PC-3 (cell line): Measurements from ENCODE around the gene TBC1D30. TPM values are rescaled to one million over a fixed set of nuclear protein-coding genes. Genes with fewer than 3 reads are reported as not detected.

Experiments used
- ATAC-seq: fragments of 200-7000 bp; cut with Tn5 transposase; 2 replicates; pipeline ENCODE4 v1.9.1; 2020; ENCODE audit warnings: mild to moderate bottlenecking, moderate library complexity
- BruUV-seq: library from RNA; stranded (reverse); fragments of 400-500 nt; replicated peaks from 2 replicates; lab custom pipeline; 2021; lab: Mats Ljungman, UMichigan
- CTCF ChIA-PET: fragments of 300-600 bp; sonication (Branson Sonifier 250); formaldehyde crosslinking; loops from one replicate; lab custom pipeline; 2022; ENCODE audit warnings: antibody characterized with exemption; lab: Charles Lee
- POLR2A ChIA-PET: fragments of 300-600 bp; sonication (Branson Sonifier 250); formaldehyde crosslinking; loops from one replicate; lab custom pipeline; 2022; ENCODE audit warnings: antibody characterized with exemption; ENCODE audit not compliant: unreplicated experiment; lab: Charles Lee
- DNase-seq: peaks from one replicate; pipeline ENCODE4 v3.0.0-alpha.2; 2015
- H2AFZ ChIP-seq: fragments of 300-600 bp; sonication (generic); 2 replicates; pipeline ENCODE4 v1.6.0; 2016; ENCODE audit warnings: antibody characterized with exemption, low read length
- H3F3A ChIP-seq: fragments of 300-600 bp; sonication (generic); one replicate; pipeline ENCODE4 v1.6.0; 2017; ENCODE audit warnings: antibody characterized with exemption, low read length, control low read depth, mild to moderate bottlenecking; ENCODE audit not compliant: unreplicated experiment
- H3K27ac ChIP-seq: fragments of 300-600 bp; sonication (generic); 2 replicates; pipeline ENCODE4 v1.5.1; 2016; ENCODE audit warnings: mild to moderate bottlenecking, low read length
- H3K27me3 ChIP-seq: fragments of 300-600 bp; sonication (generic); 2 replicates; pipeline ENCODE4 v1.6.1; 2016; ENCODE audit warnings: low read length, mixed read lengths
- H3K36me3 ChIP-seq: fragments of 300-600 bp; sonication (generic); 2 replicates; pipeline ENCODE4 v1.6.1; 2016; ENCODE audit warnings: low read depth, mixed run types, low read length, mixed read lengths
- H3K4me1 ChIP-seq: fragments of 300-600 bp; sonication (generic); 2 replicates; pipeline ENCODE4 v1.5.1; 2016; ENCODE audit warnings: low read length; ENCODE audit not compliant: insufficient read depth
- H3K4me2 ChIP-seq: fragments of 300-600 bp; sonication (generic); 2 replicates; pipeline ENCODE4 v1.6.0; 2016; ENCODE audit warnings: low read length
- H3K4me3 ChIP-seq: fragments of 300-600 bp; sonication (generic); 2 replicates; pipeline ENCODE4 v1.5.1; 2016; ENCODE audit warnings: mild to moderate bottlenecking, low read length, mixed read lengths
- H3K79me2 ChIP-seq: fragments of 300-600 bp; sonication (generic); 2 replicates; pipeline ENCODE4 v1.6.1; 2017; ENCODE audit warnings: low read length, mixed read lengths
- H3K9ac ChIP-seq: fragments of 300-600 bp; sonication (generic); 2 replicates; pipeline ENCODE4 v1.6.0; 2016; ENCODE audit warnings: mild to moderate bottlenecking, low read length
- H3K9me2 ChIP-seq: fragments of 300-600 bp; sonication (generic); replicated peaks from 2 replicates; pipeline ENCODE4 v1.6.1; 2016; ENCODE audit warnings: mixed run types, low read length, mixed read lengths
- H3K9me3 ChIP-seq: fragments of 300-600 bp; sonication (generic); 2 replicates; pipeline ENCODE4 v1.6.1; 2016; ENCODE audit warnings: low read length, mixed read lengths
- H4K20me1 ChIP-seq: fragments of 300-600 bp; sonication (generic); 2 replicates; pipeline ENCODE4 v1.6.1; 2016; ENCODE audit warnings: low read length, mixed read lengths
- CTCF ChIP-seq: fragments of 300-600 bp; sonication (generic); conservative IDR thresholded peaks from 2 replicates; pipeline ENCODE4 v1.5.1; 2017; ENCODE audit warnings: antibody characterized with exemption, low read depth, mild to moderate bottlenecking, low read length
- EZH2 ChIP-seq: fragments of 300-600 bp; sonication (generic); IDR thresholded peaks from one replicate; pipeline ENCODE4 v1.6.1; 2017; ENCODE audit warnings: antibody characterized with exemption, mild to moderate bottlenecking, low read length; ENCODE audit not compliant: unreplicated experiment
- EZH2phosphoT487 ChIP-seq: fragments of 300-600 bp; sonication (generic); IDR thresholded peaks from 2 replicates; pipeline ENCODE4 v1.6.1; 2018; ENCODE audit warnings: mild to moderate bottlenecking, antibody characterized with exemption, low read length, borderline replicate concordance
- intact Hi-C: fragments of 100-400 bp; cut with micrococcal nuclease; formaldehyde crosslinking; loops from 2 replicates; pipeline ENCODE4 v1.9.0; 2023
- total RNA-seq: library from RNA; depleted of rRNA; stranded (reverse); fragments of >200 nt; gene quantifications from 2 replicates; pipeline ENCODE4 v1.2.3, GENCODE V29; 2014

Gene TBC1D30
- total RNA-seq, 1 experiment from 2014 or later: 16.8 TPM

DNA sequence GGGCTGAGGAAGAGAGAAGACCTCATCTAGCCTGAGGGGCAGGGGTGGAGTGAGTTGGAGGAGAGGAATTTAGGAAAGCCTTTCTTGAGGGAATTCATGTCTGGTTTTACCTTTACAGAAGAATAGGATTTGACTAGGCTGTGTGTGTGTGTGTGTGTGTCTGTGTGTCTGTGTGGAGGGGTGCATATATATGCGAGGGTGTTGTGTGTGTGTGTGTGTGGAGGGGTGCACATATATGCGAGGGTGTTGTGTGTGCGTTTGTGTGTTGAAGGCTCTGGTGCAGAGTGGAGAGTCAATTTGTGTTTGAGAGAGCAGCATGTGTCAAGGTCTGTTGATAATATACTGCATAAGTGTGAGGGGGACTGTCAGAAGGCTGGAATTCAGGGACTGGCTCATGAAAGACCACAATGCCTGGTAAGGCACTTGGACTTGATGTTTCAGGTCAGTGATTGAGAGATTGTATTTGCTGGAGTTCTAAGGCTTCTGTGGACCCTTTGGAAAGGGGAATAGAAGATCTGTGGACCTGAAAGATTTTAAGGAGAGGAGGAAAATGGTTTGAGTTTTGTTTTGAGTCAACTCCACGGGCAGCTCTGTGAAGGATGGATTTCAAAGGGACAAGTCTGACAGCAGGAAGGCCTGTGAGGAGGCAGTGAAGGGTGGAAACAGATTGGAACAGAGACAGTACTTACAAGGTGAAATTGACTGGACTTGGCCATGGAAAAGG lies 34.6 kb downstream of the TBC1D30 start:
- H3K9ac ChIP-seq: no peak overlapping the region
- ATAC-seq (no peak), DNase-seq (no peak)
- no peak overlapping the region for H3K4me2 ChIP-seq
- no peaks in the 10 kb centered on the region for H3K36me3 ChIP-seq
- no peaks in the 10 kb centered on the region for H3F3A ChIP-seq
- no peak overlapping the region for H2AFZ ChIP-seq
- H3K9me2 ChIP-seq: no peaks in the 10 kb centered on the region
- TF ChIP-seq EZH2 (no peak), CTCF (no peak), EZH2phosphoT487 (no peak)
- no peaks in the 10 kb centered on the region for H3K27me3 ChIP-seq
- no peaks in the 10 kb centered on the region for H3K4me1 ChIP-seq
- H3K79me2 ChIP-seq: no peaks in the 10 kb centered on the region
- H3K27ac ChIP-seq: no peak overlapping the region
- intact Hi-C loops: no loop called here
- no peaks in the 10 kb centered on the region for H4K20me1 ChIP-seq
- no peaks in the 10 kb centered on the region for H3K9me3 ChIP-seq
- H3K4me3 ChIP-seq: no peak overlapping the region
- CTCF ChIA-PET: no interaction called here
- POLR2A ChIA-PET: no interaction called here
- no TSS peak for BruUV-seq

DNA sequence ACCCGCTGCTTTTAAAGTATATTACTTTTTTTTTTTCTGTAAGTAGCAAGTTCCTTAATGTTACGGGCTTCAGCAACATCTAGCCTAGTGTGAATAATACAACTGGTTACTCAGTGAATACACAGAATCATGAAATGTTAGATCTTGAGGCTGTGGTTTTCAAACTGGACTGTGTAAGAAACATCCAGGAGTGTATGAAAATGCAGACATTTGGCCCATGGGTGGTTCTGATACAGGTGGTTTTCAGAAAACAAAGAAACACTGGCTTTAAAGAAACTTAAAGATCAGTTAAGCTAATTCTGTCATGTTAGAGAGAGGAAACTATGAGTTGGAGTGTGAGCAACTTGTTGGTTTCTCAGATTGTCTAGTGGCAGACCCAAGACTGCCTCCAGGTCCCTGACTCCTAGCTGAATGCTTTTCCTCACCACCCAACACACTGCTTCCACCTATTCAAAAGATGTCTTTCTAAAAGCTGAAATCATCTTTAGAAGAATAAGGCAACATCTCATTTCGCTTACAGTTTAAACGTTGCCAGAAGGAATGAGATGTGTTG lies 36.1 kb downstream of the TBC1D30 start:
- POLR2A ChIA-PET: no interaction called here
- no peaks in the 10 kb centered on the region for H3K79me2 ChIP-seq
- ATAC-seq (no peak), DNase-seq (no peak)
- intact Hi-C loops: no loop called here
- no peaks in the 10 kb centered on the region for H3F3A ChIP-seq
- H3K9me2 ChIP-seq: no peaks in the 10 kb centered on the region
- H3K27ac ChIP-seq: no peak overlapping the region
- no peak overlapping the region for H3K9ac ChIP-seq
- TF ChIP-seq EZH2phosphoT487: no peak
- no peak for TF ChIP-seq EZH2
- no peak for TF ChIP-seq CTCF
- CTCF ChIA-PET: no interaction called here
- no peaks in the 10 kb centered on the region for H3K27me3 ChIP-seq
- H3K9me3 ChIP-seq: no peaks in the 10 kb centered on the region
- no peaks in the 10 kb centered on the region for H3K36me3 ChIP-seq
- no peak overlapping the region for H3K4me3 ChIP-seq
- no peak overlapping the region for H3K4me2 ChIP-seq
- no peaks in the 10 kb centered on the region for H4K20me1 ChIP-seq
- BruUV-seq: no TSS peak
- H2AFZ ChIP-seq: no peak overlapping the region
- no peaks in the 10 kb centered on the region for H3K4me1 ChIP-seq

DNA sequence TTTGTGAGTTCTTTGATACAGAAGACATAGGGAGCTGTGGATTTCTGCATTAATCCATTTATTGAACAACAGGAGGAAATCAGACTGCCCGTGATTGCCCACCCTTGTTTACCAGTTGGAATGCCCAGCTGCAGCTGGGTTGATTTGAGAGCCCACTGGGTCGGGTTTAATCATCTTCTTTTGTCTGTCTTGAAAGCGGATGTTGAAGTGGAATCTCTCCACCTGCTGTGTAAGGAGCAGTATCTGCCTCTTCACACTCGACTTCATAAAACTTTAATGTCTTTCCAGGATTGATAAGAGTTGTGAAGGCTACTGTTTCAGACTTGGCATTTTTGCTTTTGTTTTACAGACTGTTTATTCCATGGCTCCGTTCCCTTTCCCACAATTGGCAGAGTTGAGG lies 39.9 kb downstream of the TBC1D30 start:
- H3K4me3 ChIP-seq: no peak overlapping the region
- no peaks in the 10 kb centered on the region for H3K79me2 ChIP-seq
- TF ChIP-seq EZH2phosphoT487 (no peak), CTCF (no peak), EZH2 (no peak)
- no peaks in the 10 kb centered on the region for H3F3A ChIP-seq
- H3K4me1 ChIP-seq: no peaks in the 10 kb centered on the region
- POLR2A ChIA-PET: no interaction called here
- no peaks in the 10 kb centered on the region for H3K27me3 ChIP-seq
- H4K20me1 ChIP-seq: no peaks in the 10 kb centered on the region
- no peak overlapping the region for H3K27ac ChIP-seq
- H3K9me3 ChIP-seq: no peaks in the 10 kb centered on the region
- no peak overlapping the region for H2AFZ ChIP-seq
- ATAC-seq: no peak
- no peaks in the 10 kb centered on the region for H3K36me3 ChIP-seq
- no peak for DNase-seq
- no peaks in the 10 kb centered on the region for H3K9me2 ChIP-seq
- BruUV-seq: no TSS peak
- H3K9ac ChIP-seq: no peak overlapping the region
- CTCF ChIA-PET: interaction anchor here (0.7 kb wide), 1 partner anchor 63 kb away, joined by 3 read pairs; no protein-coding TSS in a partner anchor
- intact Hi-C loops: no loop called here
- no peak overlapping the region for H3K4me2 ChIP-seq
